H7 (cell line): ENCODE data around the gene ZSCAN16. TPM values are rescaled to one million over a fixed set of nuclear protein-coding genes. Genes with fewer than 3 reads are reported as not detected.
"Not testable (repeated sequence)": the region's sequence is repeated elsewhere in the genome, so short reads cannot be mapped to it uniquely, and the experiment has no call there.

Experiments used
- DNase-seq: peaks from one replicate; pipeline ENCODE4 v3.0.0; 2012
- H3K27me3 ChIP-seq: 2 replicates; pipeline ENCODE4 v1.6.0; 2011; ENCODE audit warnings: mild to moderate bottlenecking, low read length; ENCODE audit not compliant: control insufficient read depth, insufficient read depth
- H3K36me3 ChIP-seq: replicated peaks from 2 replicates; pipeline ENCODE4 v1.5.1; 2011; ENCODE audit warnings: low read length; ENCODE audit not compliant: control insufficient read depth, insufficient read depth
- H3K4me3 ChIP-seq: 2 replicates; pipeline ENCODE4 v1.5.1; 2011; ENCODE audit warnings: low read depth, mild to moderate bottlenecking, control low read depth, low read length, moderate library complexity; ENCODE audit not compliant: insufficient read depth
- total RNA-seq: library from RNA; depleted of rRNA; stranded (reverse); fragments of >200 nt; shearing (Covaris generic); gene quantifications from 2 replicates; pipeline ENCODE4 v1.2.3, GENCODE V29; 2014

Gene ZSCAN16
- total RNA-seq, 1 experiment from 2014 or later, result 4.3 TPM

GRCh38 chr6:28111964-28112363 lies 12.4 kb upstream of the ZSCAN16 start:
- no peak for DNase-seq
- H3K36me3 ChIP-seq, result no peaks in the 10 kb centered on the region; the same call in 1 of the 2 replicates
- no peak overlapping the region for H3K4me3 ChIP-seq
- H3K27me3 ChIP-seq, result peaks cover 6% of the 10 kb centered on the region

- Histone ChIP-seq H3K27me3 (peaks cover 4% of the 10 kb centered on the region), H3K4me3 (no peak overlapping the region), H3K36me3 (no peaks in the 10 kb centered on the region; the same call in 1 of the 2 replicates)
- DNase-seq, result no peak
These were observed 8.6 kb upstream of the ZSCAN16 start for GRCh38 chr6:28115799-28116198.

- Histone ChIP-seq H3K4me3 (no peak overlapping the region), H3K36me3 (no peaks in the 10 kb centered on the region; the same call in 1 of the 2 replicates), H3K27me3 (peaks cover 2% of the 10 kb centered on the region)
- DNase-seq, result no peak
These were observed 6.9 kb upstream of the ZSCAN16 start for GRCh38 chr6:28117386-28118050.

- Histone ChIP-seq H3K4me3 (no peak overlapping the region), H3K27me3 (no peaks in the 10 kb centered on the region), H3K36me3 (no peaks in the 10 kb centered on the region; the same call in 1 of the 2 replicates)
- no peak for DNase-seq
These were observed 6.2 kb upstream of the ZSCAN16 start for GRCh38 chr6:28118217-28118616.

- H3K27me3 ChIP-seq, result no peaks in the 10 kb centered on the region
- H3K4me3 ChIP-seq, result no peak overlapping the region
- DNase-seq, result no peak
- peaks cover 3% of the 10 kb centered on the region; the same call in 1 of the 2 replicates for H3K36me3 ChIP-seq
These were observed 2.5 kb upstream of the ZSCAN16 start for GRCh38 chr6:28121876-28122275.

GRCh38 chr6:28122283-28122682 lies 2.1 kb upstream of the ZSCAN16 start:
- not testable (repeated sequence) for H3K4me3 ChIP-seq, H3K27me3 ChIP-seq, DNase-seq, H3K36me3 ChIP-seq

- Histone ChIP-seq H3K4me3 (peak overlapping the region; percentile 81), H3K36me3 (peaks cover 11% of the 10 kb centered on the region), H3K27me3 (no peaks in the 10 kb centered on the region)
- no peak for DNase-seq
These were observed 553 bp downstream of the ZSCAN16 start for GRCh38 chr6:28124971-28125353.

- H3K4me3 ChIP-seq, result no peak overlapping the region
These were observed 992 bp downstream of the ZSCAN16 start for GRCh38 chr6:28125401-28125800.

GRCh38 chr6:28134015-28134414 lies 9.6 kb downstream of the ZSCAN16 start:
- no peak overlapping the region for H3K4me3 ChIP-seq
- no peaks in the 10 kb centered on the region for H3K27me3 ChIP-seq
- DNase-seq, result no peak
- H3K36me3 ChIP-seq, result no peaks in the 10 kb centered on the region

More at GRCh38 chr6:28125401-28125800, 992 bp downstream of the ZSCAN16 start:
- no peak for DNase-seq
- no peaks in the 10 kb centered on the region for H3K27me3 ChIP-seq
- H3K36me3 ChIP-seq, result peaks cover 11% of the 10 kb centered on the region

GRCh38 chr6:28134716-28135115 lies 10.3 kb downstream of the ZSCAN16 start:
- Histone ChIP-seq H3K4me3 (no peak overlapping the region), H3K36me3 (no peaks in the 10 kb centered on the region), H3K27me3 (no peaks in the 10 kb centered on the region)
- no peak for DNase-seq

GRCh38 chr6:28135393-28135792 lies 11.0 kb downstream of the ZSCAN16 start:
- no peaks in the 10 kb centered on the region for H3K36me3 ChIP-seq
- DNase-seq, result no peak
- no peak overlapping the region for H3K4me3 ChIP-seq
- H3K27me3 ChIP-seq, result no peaks in the 10 kb centered on the region

- no peaks in the 10 kb centered on the region for H3K27me3 ChIP-seq
- no peaks in the 10 kb centered on the region for H3K36me3 ChIP-seq
- H3K4me3 ChIP-seq, result peak overlapping the region; percentile 81
- DNase-seq, result peak; percentile 75
These were observed 12.4 kb downstream of the ZSCAN16 start for GRCh38 chr6:28136585-28137504.

- Histone ChIP-seq H3K36me3 (no peaks in the 10 kb centered on the region), H3K27me3 (no peaks in the 10 kb centered on the region), H3K4me3 (peak overlapping the region; percentile 81)
- no peak for DNase-seq
These were observed 13.1 kb downstream of the ZSCAN16 start for GRCh38 chr6:28137505-28137981.

- Histone ChIP-seq H3K36me3 (no peaks in the 10 kb centered on the region; the same call in 1 of the 2 replicates), H3K4me3 (no peak overlapping the region), H3K27me3 (no peaks in the 10 kb centered on the region)
- DNase-seq, result no peak
These were observed 15.6 kb downstream of the ZSCAN16 start for GRCh38 chr6:28139860-28140543.
